WTC11 (cell line): Measurements from ENCODE around the gene PYY. TPM values are rescaled to one million over a fixed set of nuclear protein-coding genes. Genes with fewer than 3 reads are reported as not detected.

Experiments used
- ATAC-seq: fragments of 200-7000 bp; cut with Tn5 transposase; 2 replicates; pipeline ENCODE4 v1.10.0; 2021; ENCODE audit warnings: mild to moderate bottlenecking, moderate library complexity
- CTCF ChIA-PET: fragments of 300-600 bp; sonication (Branson Sonifier 250); formaldehyde crosslinking; loops from one replicate; lab custom pipeline; 2021; ENCODE audit warnings: antibody characterized with exemption; lab: Charles Lee
- POLR2A ChIA-PET: fragments of 350-600 bp; sonication (Branson Sonifier 250); formaldehyde crosslinking; loops from one replicate; lab custom pipeline; 2021; ENCODE audit warnings: antibody characterized with exemption; lab: Charles Lee
- DNase-seq: peaks from one replicate; pipeline ENCODE4 v3.0.0; 2021; ENCODE audit warnings: low spot score
- H3K27ac Mint-ChIP-seq: 2 replicates; pipeline ENCODE4 v1.8.0; 2021; ENCODE audit warnings: mixed read lengths
- H3K27me3 Mint-ChIP-seq: 2 replicates; pipeline ENCODE4 v1.8.0; 2021; ENCODE audit warnings: low read depth, mild to moderate bottlenecking, moderate library complexity, mixed read lengths
- H3K36me3 Mint-ChIP-seq: 2 replicates; pipeline ENCODE4 v1.8.0; 2021; ENCODE audit warnings: mixed read lengths
- H3K4me1 Mint-ChIP-seq: 2 replicates; pipeline ENCODE4 v1.8.0; 2022; ENCODE audit warnings: mixed read lengths
- H3K4me3 Mint-ChIP-seq: 2 replicates; pipeline ENCODE4 v1.8.0; 2021; ENCODE audit warnings: mild to moderate bottlenecking, moderate library complexity, mixed read lengths
- H3K9me3 Mint-ChIP-seq: 2 replicates; pipeline ENCODE4 v1.8.0; 2021; ENCODE audit warnings: mixed read lengths
- ETV6 ChIP-seq: sonication (generic); formaldehyde crosslinking; IDR thresholded peaks from 2 replicates; pipeline ENCODE4 v1.8.1; 2022; ENCODE audit warnings: mild to moderate bottlenecking, missing genetic modification reagents
- GRHL2 ChIP-seq: fragments of 250-450 bp; sonication (Bioruptor Pico); IDR thresholded peaks from 2 replicates; pipeline ENCODE4 v1.8.0; 2022; ENCODE audit warnings: mild to moderate bottlenecking, moderate library complexity; ENCODE audit not compliant: insufficient replicate concordance, severe bottlenecking
- JUN ChIP-seq: sonication (generic); formaldehyde crosslinking; IDR thresholded peaks from 2 replicates; pipeline ENCODE4 v1.8.0; 2023; ENCODE audit warnings: mild to moderate bottlenecking, missing genetic modification reagents
- RELA ChIP-seq: sonication (generic); formaldehyde crosslinking; IDR thresholded peaks from 2 replicates; pipeline ENCODE4 v1.8.1; 2022; ENCODE audit warnings: missing genetic modification reagents, mild to moderate bottlenecking, borderline replicate concordance
- SMAD3 ChIP-seq: sonication (generic); formaldehyde crosslinking; IDR thresholded peaks from 2 replicates; pipeline ENCODE4 v1.8.0; 2022; ENCODE audit warnings: missing genetic modification reagents, mild to moderate bottlenecking, borderline replicate concordance
- TEAD1 ChIP-seq: sonication (generic); formaldehyde crosslinking; IDR thresholded peaks from 2 replicates; pipeline ENCODE4 v1.8.0; 2022; ENCODE audit warnings: mild to moderate bottlenecking, missing genetic modification reagents
- TEAD4 ChIP-seq: sonication (generic); formaldehyde crosslinking; IDR thresholded peaks from 2 replicates; pipeline ENCODE4 v1.8.0; 2022; ENCODE audit warnings: mild to moderate bottlenecking, missing genetic modification reagents
- ZNF121 ChIP-seq: sonication (generic); formaldehyde crosslinking; IDR thresholded peaks from 2 replicates; pipeline ENCODE4 v1.8.0; 2023; ENCODE audit warnings: missing genetic modification reagents
- ZNF263 ChIP-seq: sonication (generic); formaldehyde crosslinking; IDR thresholded peaks from 2 replicates; pipeline ENCODE4 v1.8.1; 2022; ENCODE audit warnings: low read depth, mild to moderate bottlenecking, moderate library complexity, missing genetic modification reagents
- ZNF396 ChIP-seq: fragments of 250-450 bp; sonication (Bioruptor Pico); IDR thresholded peaks from 2 replicates; pipeline ENCODE4 v1.8.0; 2021; ENCODE audit warnings: mild to moderate bottlenecking, moderate library complexity, borderline replicate concordance
- ZNF671 ChIP-seq: fragments of 250-450 bp; sonication (Bioruptor Pico); IDR thresholded peaks from 2 replicates; pipeline ENCODE4 v1.8.0; 2021; ENCODE audit warnings: mild to moderate bottlenecking
- total RNA-seq: library from RNA; stranded (reverse); gene quantifications from 3 replicates; pipeline ENCODE4 v1.2.3, GENCODE V29; 2021
- TF ChIP-seq, protein P1 (sequence below): fragments of 250-450 bp; sonication (Bioruptor Pico); IDR thresholded peaks from 2 replicates; pipeline ENCODE4 v1.9.0; 2021; ENCODE audit warnings: mild to moderate bottlenecking
- TF ChIP-seq, protein P2 (sequence below): sonication (generic); formaldehyde crosslinking; IDR thresholded peaks from 2 replicates; pipeline ENCODE4 v1.8.0; 2022; ENCODE audit warnings: mild to moderate bottlenecking, missing genetic modification reagents
- TF ChIP-seq, protein P3 (sequence below): sonication (generic); formaldehyde crosslinking; IDR thresholded peaks from 2 replicates; pipeline ENCODE4 v1.8.1; 2023; ENCODE audit warnings: mild to moderate bottlenecking, missing genetic modification reagents, borderline replicate concordance
- TF ChIP-seq, protein P4 (sequence below): sonication (generic); formaldehyde crosslinking; IDR thresholded peaks from 2 replicates; pipeline ENCODE4 v1.8.1; 2022; ENCODE audit warnings: mild to moderate bottlenecking, moderate library complexity, missing genetic modification reagents
- TF ChIP-seq, protein P5 (sequence below): sonication (generic); formaldehyde crosslinking; IDR thresholded peaks from 2 replicates; pipeline ENCODE4 v1.8.1; 2022; ENCODE audit warnings: mild to moderate bottlenecking, missing genetic modification reagents, moderate library complexity, borderline replicate concordance
- TF ChIP-seq, protein P6 (sequence below): fragments of 200-600 bp; IDR thresholded peaks from 2 replicates; pipeline ENCODE4 v1.8.0; 2022; ENCODE audit warnings: antibody characterized with exemption

PYY gene
- total RNA-seq, 1 experiment from 2014 or later = 0.72 TPM

DNA sequence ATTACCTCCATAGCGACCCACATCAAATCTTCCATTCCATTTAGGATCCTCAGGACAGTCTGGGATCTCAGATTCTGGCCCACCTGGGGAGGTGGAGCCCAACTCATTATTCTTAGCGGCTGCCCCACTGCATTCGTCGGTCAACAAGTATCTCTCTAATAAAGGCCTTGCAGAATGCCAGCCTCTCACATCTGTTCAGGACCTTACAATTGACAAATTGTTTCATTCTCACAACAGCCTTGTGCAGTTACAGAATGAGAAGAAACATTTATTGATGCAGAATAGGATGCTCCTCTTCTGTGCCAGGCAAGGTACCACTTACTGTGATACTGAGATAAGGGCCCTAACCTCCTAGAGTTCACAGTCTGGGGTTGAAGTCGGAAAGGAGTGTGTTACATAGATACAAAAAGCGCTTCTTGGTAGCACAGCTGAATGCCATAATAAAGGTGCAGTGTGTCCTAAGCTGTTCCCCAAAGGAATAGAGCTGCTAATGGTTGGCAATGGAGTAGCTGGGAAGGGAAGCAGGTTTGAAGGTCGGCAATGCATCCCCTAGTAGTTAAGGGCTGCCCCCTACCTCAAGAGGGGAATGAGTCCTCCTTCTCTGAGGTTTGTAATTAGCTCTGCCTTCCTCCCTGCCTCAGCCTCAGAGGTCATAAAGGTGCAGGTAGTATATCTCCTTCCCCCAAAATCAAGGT, 44.1 kb downstream of the PYY start (continued):
- TF ChIP-seq, protein P1, sequence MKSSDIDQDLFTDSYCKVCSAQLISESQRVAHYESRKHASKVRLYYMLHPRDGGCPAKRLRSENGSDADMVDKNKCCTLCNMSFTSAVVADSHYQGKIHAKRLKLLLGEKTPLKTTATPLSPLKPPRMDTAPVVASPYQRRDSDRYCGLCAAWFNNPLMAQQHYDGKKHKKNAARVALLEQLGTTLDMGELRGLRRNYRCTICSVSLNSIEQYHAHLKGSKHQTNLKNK (CRISPR knock-in tag) = no peak
- TF ChIP-seq JUN (CRISPR knock-in tag) (no peak), ETV6 (no peak), TEAD4 (no peak), SMAD3 (CRISPR knock-in tag) (no peak), RELA (CRISPR knock-in tag) (no peak), GRHL2 (no peak), ZNF263 (CRISPR knock-in tag) (no peak)
- TF ChIP-seq, protein P2, sequence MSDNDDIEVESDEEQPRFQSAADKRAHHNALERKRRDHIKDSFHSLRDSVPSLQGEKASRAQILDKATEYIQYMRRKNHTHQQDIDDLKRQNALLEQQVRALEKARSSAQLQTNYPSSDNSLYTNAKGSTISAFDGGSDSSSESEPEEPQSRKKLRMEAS (CRISPR knock-in tag) = no peak
- TF ChIP-seq, protein P3, sequence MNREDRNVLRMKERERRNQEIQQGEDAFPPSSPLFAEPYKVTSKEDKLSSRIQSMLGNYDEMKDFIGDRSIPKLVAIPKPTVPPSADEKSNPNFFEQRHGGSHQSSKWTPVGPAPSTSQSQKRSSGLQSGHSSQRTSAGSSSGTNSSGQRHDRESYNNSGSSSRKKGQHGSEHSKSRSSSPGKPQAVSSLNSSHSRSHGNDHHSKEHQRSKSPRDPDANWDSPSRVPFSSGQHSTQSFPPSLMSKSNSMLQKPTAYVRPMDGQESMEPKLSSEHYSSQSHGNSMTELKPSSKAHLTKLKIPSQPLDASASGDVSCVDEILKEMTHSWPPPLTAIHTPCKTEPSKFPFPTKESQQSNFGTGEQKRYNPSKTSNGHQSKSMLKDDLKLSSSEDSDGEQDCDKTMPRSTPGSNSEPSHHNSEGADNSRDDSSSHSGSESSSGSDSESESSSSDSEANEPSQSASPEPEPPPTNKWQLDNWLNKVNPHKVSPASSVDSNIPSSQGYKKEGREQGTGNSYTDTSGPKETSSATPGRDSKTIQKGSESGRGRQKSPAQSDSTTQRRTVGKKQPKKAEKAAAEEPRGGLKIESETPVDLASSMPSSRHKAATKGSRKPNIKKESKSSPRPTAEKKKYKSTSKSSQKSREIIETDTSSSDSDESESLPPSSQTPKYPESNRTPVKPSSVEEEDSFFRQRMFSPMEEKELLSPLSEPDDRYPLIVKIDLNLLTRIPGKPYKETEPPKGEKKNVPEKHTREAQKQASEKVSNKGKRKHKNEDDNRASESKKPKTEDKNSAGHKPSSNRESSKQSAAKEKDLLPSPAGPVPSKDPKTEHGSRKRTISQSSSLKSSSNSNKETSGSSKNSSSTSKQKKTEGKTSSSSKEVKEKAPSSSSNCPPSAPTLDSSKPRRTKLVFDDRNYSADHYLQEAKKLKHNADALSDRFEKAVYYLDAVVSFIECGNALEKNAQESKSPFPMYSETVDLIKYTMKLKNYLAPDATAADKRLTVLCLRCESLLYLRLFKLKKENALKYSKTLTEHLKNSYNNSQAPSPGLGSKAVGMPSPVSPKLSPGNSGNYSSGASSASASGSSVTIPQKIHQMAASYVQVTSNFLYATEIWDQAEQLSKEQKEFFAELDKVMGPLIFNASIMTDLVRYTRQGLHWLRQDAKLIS (CRISPR knock-in tag) = no peak
- TF ChIP-seq, protein P4, sequence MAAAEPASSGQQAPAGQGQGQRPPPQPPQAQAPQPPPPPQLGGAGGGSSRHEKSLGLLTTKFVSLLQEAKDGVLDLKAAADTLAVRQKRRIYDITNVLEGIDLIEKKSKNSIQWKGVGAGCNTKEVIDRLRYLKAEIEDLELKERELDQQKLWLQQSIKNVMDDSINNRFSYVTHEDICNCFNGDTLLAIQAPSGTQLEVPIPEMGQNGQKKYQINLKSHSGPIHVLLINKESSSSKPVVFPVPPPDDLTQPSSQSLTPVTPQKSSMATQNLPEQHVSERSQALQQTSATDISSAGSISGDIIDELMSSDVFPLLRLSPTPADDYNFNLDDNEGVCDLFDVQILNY (CRISPR knock-in tag) = no peak
- TF ChIP-seq, protein P5, sequence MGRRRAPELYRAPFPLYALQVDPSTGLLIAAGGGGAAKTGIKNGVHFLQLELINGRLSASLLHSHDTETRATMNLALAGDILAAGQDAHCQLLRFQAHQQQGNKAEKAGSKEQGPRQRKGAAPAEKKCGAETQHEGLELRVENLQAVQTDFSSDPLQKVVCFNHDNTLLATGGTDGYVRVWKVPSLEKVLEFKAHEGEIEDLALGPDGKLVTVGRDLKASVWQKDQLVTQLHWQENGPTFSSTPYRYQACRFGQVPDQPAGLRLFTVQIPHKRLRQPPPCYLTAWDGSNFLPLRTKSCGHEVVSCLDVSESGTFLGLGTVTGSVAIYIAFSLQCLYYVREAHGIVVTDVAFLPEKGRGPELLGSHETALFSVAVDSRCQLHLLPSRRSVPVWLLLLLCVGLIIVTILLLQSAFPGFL (CRISPR knock-in tag) = no peak
- TF ChIP-seq, protein P6, sequence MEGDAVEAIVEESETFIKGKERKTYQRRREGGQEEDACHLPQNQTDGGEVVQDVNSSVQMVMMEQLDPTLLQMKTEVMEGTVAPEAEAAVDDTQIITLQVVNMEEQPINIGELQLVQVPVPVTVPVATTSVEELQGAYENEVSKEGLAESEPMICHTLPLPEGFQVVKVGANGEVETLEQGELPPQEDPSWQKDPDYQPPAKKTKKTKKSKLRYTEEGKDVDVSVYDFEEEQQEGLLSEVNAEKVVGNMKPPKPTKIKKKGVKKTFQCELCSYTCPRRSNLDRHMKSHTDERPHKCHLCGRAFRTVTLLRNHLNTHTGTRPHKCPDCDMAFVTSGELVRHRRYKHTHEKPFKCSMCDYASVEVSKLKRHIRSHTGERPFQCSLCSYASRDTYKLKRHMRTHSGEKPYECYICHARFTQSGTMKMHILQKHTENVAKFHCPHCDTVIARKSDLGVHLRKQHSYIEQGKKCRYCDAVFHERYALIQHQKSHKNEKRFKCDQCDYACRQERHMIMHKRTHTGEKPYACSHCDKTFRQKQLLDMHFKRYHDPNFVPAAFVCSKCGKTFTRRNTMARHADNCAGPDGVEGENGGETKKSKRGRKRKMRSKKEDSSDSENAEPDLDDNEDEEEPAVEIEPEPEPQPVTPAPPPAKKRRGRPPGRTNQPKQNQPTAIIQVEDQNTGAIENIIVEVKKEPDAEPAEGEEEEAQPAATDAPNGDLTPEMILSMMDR = no peak

DNA sequence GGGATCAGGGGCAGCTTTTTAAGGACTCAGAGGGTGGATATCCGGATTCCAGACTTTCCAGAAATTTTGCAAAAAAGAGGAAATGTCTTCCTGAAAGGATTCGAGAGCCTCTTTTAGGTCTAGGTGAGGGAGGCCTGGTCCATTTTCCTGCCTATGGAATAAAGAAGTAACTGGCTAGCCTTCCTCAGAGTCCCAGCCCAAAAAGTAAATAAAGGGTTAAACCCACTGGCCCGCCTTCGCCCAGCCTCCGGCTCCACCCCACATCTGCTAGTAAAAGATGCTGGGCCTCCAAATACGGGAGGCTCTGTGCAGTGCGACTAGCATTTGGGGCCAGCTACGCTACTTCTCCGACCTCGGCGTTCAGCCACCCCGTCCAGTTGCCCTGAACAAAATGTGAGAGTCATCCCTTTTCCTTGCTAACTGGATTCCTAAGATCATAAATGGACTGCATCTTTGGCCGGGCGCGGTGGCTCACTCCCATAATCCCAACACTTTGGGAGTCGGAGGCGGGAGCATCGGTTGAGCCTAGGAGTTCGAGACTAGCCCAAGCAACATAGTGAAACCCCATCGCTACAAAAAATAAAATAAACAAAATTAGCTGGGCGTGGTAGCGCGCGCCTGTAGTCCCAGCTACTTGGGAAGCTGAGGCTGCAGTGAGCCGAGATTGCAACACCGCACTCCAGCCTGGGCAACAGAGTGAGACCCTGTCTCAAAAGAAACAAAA, 45.6 kb downstream of the PYY start:
- Mint-ChIP-seq H3K36me3 (no peaks in the 10 kb centered on the region), H3K4me1 (peaks cover 26% of the 10 kb centered on the region), H3K27me3 (peaks cover 49% of the 10 kb centered on the region), H3K4me3 (peak overlapping the region; percentile 90), H3K27ac (no peak overlapping the region), H3K9me3 (no peaks in the 10 kb centered on the region)
- ATAC-seq (peak; percentile 8; the same call in 1 of the 2 replicates), DNase-seq (peak; percentile 66)
- ChIA-PET POLR2A (interaction anchor here (1.2 kb wide), 1 partner anchor 264 kb away, joined by 3 read pairs; no protein-coding TSS in a partner anchor), CTCF (interaction anchor here (1.1 to 7.7 kb wide), 10 partner anchors 8 to 260 kb away, joined by 3 to 49 read pairs (median 10); partner anchors contain the start of gene PPY)
- TF ChIP-seq TEAD1 (0 out of 2 replicates have a peak, but pooled peaks have one; percentile 49), ZNF671 (CRISPR knock-in tag) (no peak), ZNF121 (peak; percentile 85; the same call in 1 of the 2 replicates), ZNF396 (CRISPR knock-in tag) (no peak)
